T-helper 22 cell (primary cell): ENCODE measurements around the gene C21orf58.

Experiments
- DNase-seq: peaks from one replicate; pipeline ENCODE4 v3.0.0-alpha.2; 2020; ENCODE audit warnings: low read depth

C21orf58 gene

GRCh38 chr21:46295177-46295770, 28.4 kb downstream of the C21orf58 start:
- no peak for DNase-seq

- DNase-seq: no peak
These were observed 29.0 kb downstream of the C21orf58 start for GRCh38 chr21:46294647-46295176.

GRCh38 chr21:46291561-46291960, 32.1 kb downstream of the C21orf58 start:
- DNase-seq: no peak

- no peak for DNase-seq
These were observed 34.0 kb downstream of the C21orf58 start for GRCh38 chr21:46289655-46290179.

- DNase-seq: no peak
These were observed 36.1 kb downstream of the C21orf58 start for GRCh38 chr21:46287541-46287940.

- no peak for DNase-seq
These were observed 37.0 kb downstream of the C21orf58 start for GRCh38 chr21:46286648-46287002.

- peak; percentile 73 for DNase-seq
These were observed 37.7 kb downstream of the C21orf58 start, which contains the start of gene YBEY for GRCh38 chr21:46285761-46286647. Gene YBEY, plus strand, starts transcription at chr21:46286342. Its CDS starts 572 bp downstream, at chr21:46286914.

GRCh38 chr21:46285206-46285661, 38.4 kb downstream of the C21orf58 start, which contains the start of gene MCM3AP:
Gene MCM3AP, minus strand, starts transcription at chr21:46285611. Its CDS starts 325 bp downstream, at chr21:46285286.
- no peak for DNase-seq

GRCh38 chr21:46284733-46285132, 38.9 kb downstream of the C21orf58 start:
- DNase-seq: no peak

- no peak for DNase-seq
These were observed 39.5 kb downstream of the C21orf58 start for GRCh38 chr21:46284077-46284644.

- DNase-seq: no peak
These were observed 48.8 kb downstream of the C21orf58 start for GRCh38 chr21:46274797-46275390.

GRCh38 chr21:46273341-46273740, 50.3 kb downstream of the C21orf58 start:
- no peak for DNase-seq

GRCh38 chr21:46269466-46269865, 54.2 kb downstream of the C21orf58 start:
- no peak for DNase-seq

GRCh38 chr21:46268371-46268770, 55.3 kb downstream of the C21orf58 start:
- DNase-seq: no peak

GRCh38 chr21:46266946-46267345, 56.7 kb downstream of the C21orf58 start:
- DNase-seq: no peak

- no peak for DNase-seq
These were observed 57.7 kb downstream of the C21orf58 start for GRCh38 chr21:46265736-46266525.

- DNase-seq: no peak
These were observed 59.0 kb downstream of the C21orf58 start for GRCh38 chr21:46264690-46265144.

GRCh38 chr21:46264046-46264689, 59.5 kb downstream of the C21orf58 start:
- DNase-seq: no peak

GRCh38 chr21:46256501-46256994, 67.1 kb downstream of the C21orf58 start:
- DNase-seq: no peak

- no peak for DNase-seq
These were observed 67.8 kb downstream of the C21orf58 start for GRCh38 chr21:46255758-46256337.
